ENCODE data around the gene MRPS10.
"Not testable (repeated sequence)": the region's sequence is repeated elsewhere in the genome, so short reads cannot be mapped to it uniquely, and the experiment has no call there.

MRPS10 gene

GRCh38 chr6:42217157-42217518, 523 bp downstream of the MRPS10 start:
- H3K27me3 ChIP-seq (ENCODE audit: low read depth) = no peaks in the 10 kb centered on the region
- H3K4me1 ChIP-seq = peaks cover 5% of the 10 kb centered on the region; the same call in 1 of the 2 replicates
- peaks cover 21% of the 10 kb centered on the region for H3K36me3 ChIP-seq (replicated peaks)
- H3K4me3 ChIP-seq = peak overlapping the region; percentile 75
- no peaks in the 10 kb centered on the region for H3K9me3 ChIP-seq
- in situ Hi-C loops (cut with MboI; ENCODE audit: low sequenced_read_pairs) = loop anchor here (5.0 to 25.0 kb wide), 2 partner anchors 140 to 670 kb away; partner anchors contain the start of gene RPL7L1
- peak in 1 of 2 experiments; percentile 22 for DNase-seq (ENCODE audit: low spot score in 2 of 2)

GRCh38 chr6:42216495-42216894, 1.2 kb downstream of the MRPS10 start:
- H3K4me1 ChIP-seq; DNase-seq (ENCODE audit: low spot score in 2 of 2); H3K9me3 ChIP-seq; H3K27me3 ChIP-seq (ENCODE audit: low read depth): not testable (repeated sequence)
- in situ Hi-C loops (cut with MboI; ENCODE audit: low sequenced_read_pairs) = loop anchor here (5.0 to 25.0 kb wide), 2 partner anchors 139 to 671 kb away; partner anchors contain the start of gene RPL7L1
- peaks cover 27% of the 10 kb centered on the region for H3K36me3 ChIP-seq (replicated peaks)
- peak overlapping the region; percentile 75 for H3K4me3 ChIP-seq

- DNase-seq (ENCODE audit: low spot score in 2 of 2) = no peak
- Histone ChIP-seq H3K9me3 (no peaks in the 10 kb centered on the region), H3K4me3 (no peak overlapping the region), H3K4me1 (peaks cover 5% of the 10 kb centered on the region; the same call in 1 of the 2 replicates), H3K27me3 (ENCODE audit: low read depth) (no peaks in the 10 kb centered on the region), H3K36me3 (replicated peaks) (peaks cover 60% of the 10 kb centered on the region)
- in situ Hi-C loops (cut with MboI; ENCODE audit: low sequenced_read_pairs) = loop anchor here (25.0 kb wide), 1 partner anchor 675 kb away; the partner anchor contains the start of gene RPL7L1
These were observed 5.2 kb downstream of the MRPS10 start for GRCh38 chr6:42212442-42212841.

GRCh38 chr6:42211726-42212125, 5.9 kb downstream of the MRPS10 start:
- Histone ChIP-seq H3K36me3 (replicated peaks) (peaks cover 61% of the 10 kb centered on the region), H3K27me3 (ENCODE audit: low read depth) (no peaks in the 10 kb centered on the region), H3K4me1 (peaks cover 3% of the 10 kb centered on the region; the same call in 1 of the 2 replicates), H3K4me3 (no peak overlapping the region), H3K9me3 (no peaks in the 10 kb centered on the region)
- in situ Hi-C loops (cut with MboI; ENCODE audit: low sequenced_read_pairs) = loop anchor here (25.0 kb wide), 1 partner anchor 676 kb away; the partner anchor contains the start of gene RPL7L1
- DNase-seq (ENCODE audit: low spot score in 2 of 2) = no peak

DNA sequence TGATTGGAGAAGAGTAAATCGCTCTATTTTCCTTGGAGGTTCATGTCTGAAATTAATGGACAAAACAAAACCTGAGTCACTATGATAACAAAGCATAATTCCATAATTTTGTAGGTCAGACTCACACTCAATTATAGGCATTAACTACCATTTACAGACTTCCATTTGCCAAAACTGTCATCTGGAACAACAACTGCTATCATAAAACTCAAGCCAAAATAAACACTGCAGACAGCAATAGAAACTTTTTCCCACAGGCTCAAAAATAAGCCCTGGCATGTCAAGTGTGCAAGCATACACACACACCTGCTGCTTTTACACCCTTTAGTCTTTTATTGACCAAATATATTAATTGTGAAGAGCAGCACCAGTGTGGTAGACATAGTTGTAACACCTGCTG, 7.1 kb downstream of the MRPS10 start:
- Histone ChIP-seq H3K27me3 (ENCODE audit: low read depth) (no peaks in the 10 kb centered on the region), H3K36me3 (replicated peaks) (peaks cover 68% of the 10 kb centered on the region), H3K4me1 (no peaks in the 10 kb centered on the region), H3K4me3 (no peak overlapping the region), H3K9me3 (no peaks in the 10 kb centered on the region)
- no peak for DNase-seq (ENCODE audit: low spot score in 2 of 2)
- in situ Hi-C loops (cut with MboI; ENCODE audit: low sequenced_read_pairs) = loop anchor here (25.0 kb wide), 1 partner anchor 677 kb away; the partner anchor contains the start of gene RPL7L1

GRCh38 chr6:42207559-42207958, 10.1 kb downstream of the MRPS10 start:
- not testable (repeated sequence) for DNase-seq (ENCODE audit: low spot score in 2 of 2); H3K4me3 ChIP-seq; H3K9me3 ChIP-seq; H3K27me3 ChIP-seq (ENCODE audit: low read depth); H3K4me1 ChIP-seq
- peaks cover 61% of the 10 kb centered on the region for H3K36me3 ChIP-seq (replicated peaks)
- in situ Hi-C loops (cut with MboI; ENCODE audit: low sequenced_read_pairs) = loop anchor here (25.0 kb wide), 1 partner anchor 680 kb away; the partner anchor contains the start of gene RPL7L1

DNA sequence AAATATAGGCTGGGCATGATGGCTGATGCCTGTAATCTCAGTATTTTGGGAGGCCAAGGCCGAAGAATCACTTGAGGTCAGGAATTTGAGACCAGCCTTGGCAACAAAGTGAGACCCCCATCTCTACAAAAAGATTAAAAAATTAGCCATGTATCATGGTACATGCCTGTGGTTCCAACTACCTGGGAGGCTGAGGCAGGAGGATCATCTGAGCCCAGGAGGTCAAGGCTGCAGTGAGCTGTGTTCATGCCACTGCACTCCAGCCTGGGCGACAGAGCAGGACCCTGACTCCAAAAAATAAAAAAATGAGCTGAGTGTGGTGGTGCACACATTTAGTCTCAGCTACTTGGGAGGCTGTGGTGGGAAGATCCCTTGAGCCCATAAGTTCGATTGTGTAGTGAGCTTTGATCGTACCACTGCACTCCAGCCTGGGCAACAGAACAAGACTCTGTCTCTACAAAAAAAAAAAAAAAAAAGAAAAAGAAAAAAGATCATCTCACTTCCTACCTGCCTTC, 12.8 kb downstream of the MRPS10 start:
- Histone ChIP-seq H3K4me1 (no peaks in the 10 kb centered on the region), H3K9me3 (no peaks in the 10 kb centered on the region), H3K27me3 (ENCODE audit: low read depth) (no peaks in the 10 kb centered on the region), H3K36me3 (replicated peaks) (peaks cover 37% of the 10 kb centered on the region), H3K4me3 (no peak overlapping the region)
- in situ Hi-C loops (cut with MboI; ENCODE audit: low sequenced_read_pairs) = loop anchor here (25.0 kb wide), 1 partner anchor 682 kb away; the partner anchor contains the start of gene RPL7L1
- no peak for DNase-seq (ENCODE audit: low spot score in 2 of 2)

- H3K4me1 ChIP-seq = no peaks in the 10 kb centered on the region
- in situ Hi-C loops (cut with MboI; ENCODE audit: low sequenced_read_pairs) = loop anchor here (25.0 kb wide), 1 partner anchor 684 kb away; the partner anchor contains the start of gene RPL7L1
- no peak overlapping the region for H3K4me3 ChIP-seq
- no peaks in the 10 kb centered on the region for H3K27me3 ChIP-seq (ENCODE audit: low read depth)
- DNase-seq (ENCODE audit: low spot score in 2 of 2) = no peak
- peaks cover 23% of the 10 kb centered on the region for H3K36me3 ChIP-seq (replicated peaks)
- no peaks in the 10 kb centered on the region for H3K9me3 ChIP-seq
These were observed 14.5 kb downstream of the MRPS10 start for GRCh38 chr6:42203183-42203582.

- not testable (repeated sequence) for H3K4me3 ChIP-seq; H3K9me3 ChIP-seq; H3K4me1 ChIP-seq; H3K27me3 ChIP-seq (ENCODE audit: low read depth)
- in situ Hi-C loops (cut with MboI; ENCODE audit: low sequenced_read_pairs) = loop anchor here (25.0 kb wide), 1 partner anchor 685 kb away; the partner anchor contains the start of gene RPL7L1
- peaks cover 17% of the 10 kb centered on the region for H3K36me3 ChIP-seq (replicated peaks)
- peak in 1 of 2 experiments; percentile 8 for DNase-seq (ENCODE audit: low spot score in 2 of 2)
These were observed 15.3 kb downstream of the MRPS10 start for GRCh38 chr6:42202131-42202915.

- Histone ChIP-seq H3K4me3 (no peak overlapping the region), H3K9me3 (no peaks in the 10 kb centered on the region), H3K36me3 (replicated peaks) (peaks cover 13% of the 10 kb centered on the region), H3K4me1 (no peaks in the 10 kb centered on the region), H3K27me3 (ENCODE audit: low read depth) (no peaks in the 10 kb centered on the region)
- in situ Hi-C loops (cut with MboI; ENCODE audit: low sequenced_read_pairs) = loop anchor here (25.0 kb wide), 1 partner anchor 686 kb away; the partner anchor contains the start of gene RPL7L1
- DNase-seq (ENCODE audit: low spot score in 2 of 2) = no peak
These were observed 16.3 kb downstream of the MRPS10 start for GRCh38 chr6:42201382-42201781.

DNA sequence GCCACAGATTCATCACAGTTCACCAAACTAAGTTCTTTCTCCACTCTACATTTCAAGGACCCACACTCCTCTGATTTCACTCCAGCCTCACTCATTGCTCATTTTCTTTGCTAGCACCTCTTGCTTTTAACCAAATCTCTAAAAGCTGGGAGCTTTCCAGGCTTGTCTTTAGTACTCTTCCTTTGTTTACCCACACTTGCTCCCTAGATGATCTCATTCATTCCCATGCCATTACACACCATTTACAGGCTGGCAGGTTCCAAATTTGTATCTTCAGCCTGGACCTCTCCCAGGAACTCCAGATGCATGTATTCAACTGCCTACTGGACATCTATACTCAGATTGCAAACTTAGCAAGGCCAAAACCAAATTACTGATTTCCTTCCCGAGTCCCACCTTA, 17.6 kb downstream of the MRPS10 start:
- peaks cover 6% of the 10 kb centered on the region for H3K36me3 ChIP-seq (replicated peaks)
- no peaks in the 10 kb centered on the region for H3K27me3 ChIP-seq (ENCODE audit: low read depth)
- in situ Hi-C loops (cut with MboI; ENCODE audit: low sequenced_read_pairs) = loop anchor here (25.0 kb wide), 1 partner anchor 687 kb away; the partner anchor contains the start of gene RPL7L1
- DNase-seq (ENCODE audit: low spot score in 2 of 2) = no peak
- H3K9me3 ChIP-seq = no peaks in the 10 kb centered on the region
- no peaks in the 10 kb centered on the region for H3K4me1 ChIP-seq
- no peak overlapping the region for H3K4me3 ChIP-seq

DNA sequence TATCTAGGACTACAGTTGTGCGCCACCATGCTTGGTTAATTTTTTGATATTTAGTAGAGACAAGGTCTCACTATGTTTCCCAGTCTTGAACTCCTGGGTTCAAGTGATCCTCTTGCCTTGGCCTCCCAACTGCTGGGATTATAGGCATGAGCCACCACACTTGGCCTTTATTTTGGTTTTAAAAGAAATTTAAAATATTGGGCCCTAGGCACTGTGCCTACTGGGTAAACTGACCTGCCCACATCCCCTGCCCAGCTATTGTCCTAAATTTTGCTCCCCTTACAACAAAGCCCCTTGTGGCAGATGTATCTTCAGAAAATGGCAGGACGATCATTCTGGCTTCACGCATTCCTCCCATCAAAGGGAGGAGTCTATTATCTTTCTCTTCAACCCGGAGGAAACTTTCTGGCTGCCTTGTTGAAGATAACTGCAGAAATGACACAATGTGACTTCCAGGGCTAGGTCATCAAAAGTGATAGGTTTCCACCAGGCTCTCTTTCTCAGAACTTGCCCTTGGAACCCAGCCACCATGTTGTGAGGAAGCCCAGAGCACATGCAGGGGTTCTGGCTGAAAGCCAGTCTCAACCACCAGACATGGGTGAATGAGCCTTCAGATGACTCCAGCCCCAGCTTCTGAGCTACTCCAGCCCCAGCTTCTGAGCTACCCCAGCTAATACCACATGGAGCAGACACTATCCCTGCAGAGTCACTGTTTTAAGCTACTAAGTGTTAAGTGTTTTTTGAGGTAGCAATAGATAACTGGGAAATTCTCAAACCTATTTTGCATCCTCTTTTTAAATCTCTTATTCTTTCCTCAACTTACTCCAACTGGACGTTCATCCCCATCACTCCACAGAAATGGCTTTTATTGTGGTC, 18.3 kb downstream of the MRPS10 start:
- no peaks in the 10 kb centered on the region for H3K4me1 ChIP-seq
- no peaks in the 10 kb centered on the region for H3K9me3 ChIP-seq
- no peak overlapping the region for H3K4me3 ChIP-seq
- no peaks in the 10 kb centered on the region for H3K27me3 ChIP-seq (ENCODE audit: low read depth)
- DNase-seq (ENCODE audit: low spot score in 2 of 2) = no peak
- in situ Hi-C loops (cut with MboI; ENCODE audit: low sequenced_read_pairs) = no loop called here
- H3K36me3 ChIP-seq (replicated peaks) = peaks cover 1% of the 10 kb centered on the region

All from HAP-1 (cell line).